Liver (tissue), 3 donors: Measurements from ENCODE around the gene MRS2.

Experiments used
- ATF3 ChIP-seq: IDR thresholded peaks from 2 replicates; pipeline ENCODE4 v1.6.1; 2016; ENCODE audit warnings: antibody characterized with exemption
- JUND ChIP-seq, 2 donors: IDR thresholded peaks; 2 replicates each; pipeline ENCODE4 v1.6.1; 2016; ENCODE audit warnings: antibody characterized with exemption in 2 of 2
- RAD21 ChIP-seq, 2 donors: IDR thresholded peaks; 2 replicates each; pipeline ENCODE4 v1.6.1; 2016; ENCODE audit warnings: antibody characterized with exemption in 2 of 2, mild to moderate bottlenecking in 2 of 2
- TAF1 ChIP-seq: conservative IDR thresholded peaks from 2 replicates; pipeline ENCODE4 v1.6.1; 2016; ENCODE audit warnings: antibody characterized with exemption, mild to moderate bottlenecking
- YY1 ChIP-seq: IDR thresholded peaks from 2 replicates; pipeline ENCODE4 v1.6.1; 2016; ENCODE audit warnings: antibody characterized with exemption, mild to moderate bottlenecking
- TF ChIP-seq, protein P1 (sequence below): fragments of 150-350 bp; IDR thresholded peaks from 2 replicates; pipeline ENCODE4 v1.5.1; 2017; ENCODE audit warnings: improper control_type of control experiment, low read depth, low read length; ENCODE audit not compliant: missing input control
- TF ChIP-seq, protein P2 (sequence below): IDR thresholded peaks from 2 replicates; pipeline ENCODE4 v1.6.1; 2016; ENCODE audit warnings: antibody characterized with exemption, mild to moderate bottlenecking
- donor health status: healthy.
- donor health status: healthy.

- TF ChIP-seq, protein P1, sequence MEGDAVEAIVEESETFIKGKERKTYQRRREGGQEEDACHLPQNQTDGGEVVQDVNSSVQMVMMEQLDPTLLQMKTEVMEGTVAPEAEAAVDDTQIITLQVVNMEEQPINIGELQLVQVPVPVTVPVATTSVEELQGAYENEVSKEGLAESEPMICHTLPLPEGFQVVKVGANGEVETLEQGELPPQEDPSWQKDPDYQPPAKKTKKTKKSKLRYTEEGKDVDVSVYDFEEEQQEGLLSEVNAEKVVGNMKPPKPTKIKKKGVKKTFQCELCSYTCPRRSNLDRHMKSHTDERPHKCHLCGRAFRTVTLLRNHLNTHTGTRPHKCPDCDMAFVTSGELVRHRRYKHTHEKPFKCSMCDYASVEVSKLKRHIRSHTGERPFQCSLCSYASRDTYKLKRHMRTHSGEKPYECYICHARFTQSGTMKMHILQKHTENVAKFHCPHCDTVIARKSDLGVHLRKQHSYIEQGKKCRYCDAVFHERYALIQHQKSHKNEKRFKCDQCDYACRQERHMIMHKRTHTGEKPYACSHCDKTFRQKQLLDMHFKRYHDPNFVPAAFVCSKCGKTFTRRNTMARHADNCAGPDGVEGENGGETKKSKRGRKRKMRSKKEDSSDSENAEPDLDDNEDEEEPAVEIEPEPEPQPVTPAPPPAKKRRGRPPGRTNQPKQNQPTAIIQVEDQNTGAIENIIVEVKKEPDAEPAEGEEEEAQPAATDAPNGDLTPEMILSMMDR: no peak
- TF ChIP-seq ATF3 (no peak), YY1 (no peak), TAF1 (no peak), JUND (IDR thresholded peaks at IDR 0.05) (no peak), RAD21 (IDR thresholded peaks at IDR 0.05) (no peak)
- TF ChIP-seq, protein P2, sequence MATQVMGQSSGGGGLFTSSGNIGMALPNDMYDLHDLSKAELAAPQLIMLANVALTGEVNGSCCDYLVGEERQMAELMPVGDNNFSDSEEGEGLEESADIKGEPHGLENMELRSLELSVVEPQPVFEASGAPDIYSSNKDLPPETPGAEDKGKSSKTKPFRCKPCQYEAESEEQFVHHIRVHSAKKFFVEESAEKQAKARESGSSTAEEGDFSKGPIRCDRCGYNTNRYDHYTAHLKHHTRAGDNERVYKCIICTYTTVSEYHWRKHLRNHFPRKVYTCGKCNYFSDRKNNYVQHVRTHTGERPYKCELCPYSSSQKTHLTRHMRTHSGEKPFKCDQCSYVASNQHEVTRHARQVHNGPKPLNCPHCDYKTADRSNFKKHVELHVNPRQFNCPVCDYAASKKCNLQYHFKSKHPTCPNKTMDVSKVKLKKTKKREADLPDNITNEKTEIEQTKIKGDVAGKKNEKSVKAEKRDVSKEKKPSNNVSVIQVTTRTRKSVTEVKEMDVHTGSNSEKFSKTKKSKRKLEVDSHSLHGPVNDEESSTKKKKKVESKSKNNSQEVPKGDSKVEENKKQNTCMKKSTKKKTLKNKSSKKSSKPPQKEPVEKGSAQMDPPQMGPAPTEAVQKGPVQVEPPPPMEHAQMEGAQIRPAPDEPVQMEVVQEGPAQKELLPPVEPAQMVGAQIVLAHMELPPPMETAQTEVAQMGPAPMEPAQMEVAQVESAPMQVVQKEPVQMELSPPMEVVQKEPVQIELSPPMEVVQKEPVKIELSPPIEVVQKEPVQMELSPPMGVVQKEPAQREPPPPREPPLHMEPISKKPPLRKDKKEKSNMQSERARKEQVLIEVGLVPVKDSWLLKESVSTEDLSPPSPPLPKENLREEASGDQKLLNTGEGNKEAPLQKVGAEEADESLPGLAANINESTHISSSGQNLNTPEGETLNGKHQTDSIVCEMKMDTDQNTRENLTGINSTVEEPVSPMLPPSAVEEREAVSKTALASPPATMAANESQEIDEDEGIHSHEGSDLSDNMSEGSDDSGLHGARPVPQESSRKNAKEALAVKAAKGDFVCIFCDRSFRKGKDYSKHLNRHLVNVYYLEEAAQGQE: no peak
Measured at GRCh38 chr6:24353861-24354260, 48.9 kb upstream of the MRS2 start.
